IMR-90 (cell line): ENCODE data around the gene PCNX4. TPM values are rescaled to one million over a fixed set of nuclear protein-coding genes. Genes with fewer than 3 reads are reported as not detected.

Experiments used
- ATAC-seq: fragments of 200-7000 bp; cut with Tn5 transposase; 2 replicates; pipeline ENCODE4 v1.9.1; 2020; ENCODE audit warnings: low read depth, mild to moderate bottlenecking, moderate library complexity
- BruUV-seq: library from RNA; stranded (reverse); fragments of 400-500 nt; replicated peaks from 2 replicates; lab custom pipeline; 2021; lab: Mats Ljungman, UMichigan
- CTCF ChIA-PET: fragments of 300-600 bp; formaldehyde crosslinking; extraction: SDS; loops from one replicate; lab custom pipeline; 2021; ENCODE audit warnings: antibody characterized with exemption; lab: Yijun Ruan, JAX
- POLR2A ChIA-PET: fragments of 300-600 bp; sonication (Branson Sonifier 250); formaldehyde crosslinking; loops from one replicate; lab custom pipeline; 2022; ENCODE audit warnings: antibody characterized with exemption; ENCODE audit not compliant: unreplicated experiment; lab: Charles Lee
- DNase-seq: peaks from one replicate; pipeline ENCODE4 v3.0.0; 2013
- H2AFZ ChIP-seq: replicated peaks from 2 replicates; pipeline ENCODE3; 2013; ENCODE audit warnings: low read length, mild to moderate bottlenecking; ENCODE audit not compliant: poor library complexity
- H2AK5ac ChIP-seq: 2 replicates; pipeline ENCODE4 v1.6.1; 2013; ENCODE audit warnings: low read depth, low read length, inconsistent platforms
- H2AK9ac ChIP-seq: replicated peaks from 2 replicates; pipeline ENCODE3; 2013; ENCODE audit warnings: mild to moderate bottlenecking, low read depth, low read length, moderate library complexity; ENCODE audit not compliant: poor library complexity
- H2BK120ac ChIP-seq: 2 replicates; pipeline ENCODE4 v1.6.1; 2013; ENCODE audit warnings: low read depth, low read length, inconsistent platforms
- H2BK15ac ChIP-seq: 3 replicates; pipeline ENCODE4 v1.6.1; 2013; ENCODE audit warnings: low read depth, low read length, inconsistent platforms
- H2BK20ac ChIP-seq: 2 replicates; pipeline ENCODE4 v1.6.1; 2013; ENCODE audit warnings: low read depth, mild to moderate bottlenecking, inconsistent platforms, low read length, moderate library complexity
- H2BK5ac ChIP-seq: 2 replicates; pipeline ENCODE4 v1.6.1; 2013; ENCODE audit warnings: mild to moderate bottlenecking, low read depth, low read length, inconsistent platforms; ENCODE audit not compliant: poor library complexity, severe bottlenecking
- H3K14ac ChIP-seq: replicated peaks from 2 replicates; pipeline ENCODE4 v1.6.1; 2013; ENCODE audit warnings: low read depth, low read length, inconsistent platforms
- H3K18ac ChIP-seq: 2 replicates; pipeline ENCODE4 v1.6.1; 2013; ENCODE audit warnings: low read depth, low read length, control low read depth
- H3K23ac ChIP-seq: 2 replicates; pipeline ENCODE4 v1.6.1; 2013; ENCODE audit warnings: low read depth, low read length, inconsistent platforms
- H3K27ac ChIP-seq: 2 replicates; pipeline ENCODE4 v1.5.1; 2013; ENCODE audit warnings: mild to moderate bottlenecking, control low read depth, low read length; ENCODE audit not compliant: insufficient read depth
- H3K27me3 ChIP-seq: 2 replicates; pipeline ENCODE4 v1.6.1; 2013; ENCODE audit warnings: low read length; ENCODE audit not compliant: control insufficient read depth, insufficient read depth
- H3K36me3 ChIP-seq: 2 replicates; pipeline ENCODE4 v1.6.1; 2013; ENCODE audit warnings: low read length, mixed read lengths; ENCODE audit not compliant: control insufficient read depth, insufficient read depth
- H3K4ac ChIP-seq: 2 replicates; pipeline ENCODE4 v1.6.1; 2013; ENCODE audit warnings: low read depth, low read length, inconsistent platforms
- H3K4me1 ChIP-seq: 2 replicates; pipeline ENCODE4 v1.6.1; 2013; ENCODE audit warnings: low read length, mixed read lengths; ENCODE audit not compliant: control insufficient read depth, insufficient read depth
- H3K4me2 ChIP-seq: 2 replicates; pipeline ENCODE4 v1.6.1; 2013; ENCODE audit warnings: low read depth, mild to moderate bottlenecking, control low read depth, low read length, moderate library complexity
- H3K4me3 ChIP-seq: 2 replicates; pipeline ENCODE4 v1.5.1; 2013; ENCODE audit warnings: low read depth, mild to moderate bottlenecking, control low read depth, low read length, moderate library complexity; ENCODE audit not compliant: insufficient read depth
- H3K56ac ChIP-seq: 2 replicates; pipeline ENCODE4 v1.6.1; 2013; ENCODE audit warnings: low read length, inconsistent platforms; ENCODE audit not compliant: insufficient read depth; ENCODE audit errors: extremely low read depth
- H3K79me1 ChIP-seq, 2 experiments: 2 replicates each; pipeline ENCODE4 v1.6.1; 2013; ENCODE audit warnings: low read length in 2 of 2, inconsistent platforms in 1 of 2, low read depth in 1 of 2
- H3K9ac ChIP-seq: 2 replicates; pipeline ENCODE4 v1.6.1; 2013; ENCODE audit warnings: low read depth, low read length, control low read depth
- H3K9me1 ChIP-seq: 2 replicates; pipeline ENCODE4 v1.6.1; 2013; ENCODE audit warnings: low read length, inconsistent platforms; ENCODE audit not compliant: insufficient read depth
- H3K9me3 ChIP-seq: 2 replicates; pipeline ENCODE4 v1.6.1; 2013; ENCODE audit warnings: low read length; ENCODE audit not compliant: control insufficient read depth, insufficient read depth
- H4K20me1 ChIP-seq: 2 replicates; pipeline ENCODE4 v1.6.1; 2013; ENCODE audit warnings: low read length, inconsistent platforms; ENCODE audit not compliant: insufficient read depth
- H4K5ac ChIP-seq: 2 replicates; pipeline ENCODE4 v1.6.1; 2013; ENCODE audit warnings: mild to moderate bottlenecking, low read depth, low read length, control low read depth
- H4K8ac ChIP-seq, 2 experiments: 2 replicates each; pipeline ENCODE4 v1.6.1; 2013; ENCODE audit warnings: low read depth in 2 of 2, low read length in 2 of 2, control low read depth in 1 of 2, inconsistent platforms in 1 of 2
- H4K91ac ChIP-seq: 2 replicates; pipeline ENCODE4 v1.6.1; 2013; ENCODE audit warnings: low read depth, low read length, inconsistent platforms; ENCODE audit not compliant: insufficient read depth
- CHD1 ChIP-seq: IDR thresholded peaks from 2 replicates; pipeline ENCODE4 v1.6.1; 2012; ENCODE audit warnings: low read depth, low read length, improper control_type of control experiment
- CTCF ChIP-seq: conservative IDR thresholded peaks from 2 replicates; pipeline ENCODE4 v1.5.1; 2012; ENCODE audit warnings: mild to moderate bottlenecking, low read depth, low read length, improper control_type of control experiment
- RCOR1 ChIP-seq: IDR thresholded peaks from 2 replicates; pipeline ENCODE4 v1.6.1; 2012; ENCODE audit warnings: mild to moderate bottlenecking, low read length, improper control_type of control experiment; ENCODE audit not compliant: insufficient replicate concordance
- SMC3 ChIP-seq: fragments of 150-350 bp; IDR thresholded peaks from 2 replicates; pipeline ENCODE4 v1.6.1; 2016; ENCODE audit warnings: low read depth, mild to moderate bottlenecking, antibody characterized with exemption, low read length, moderate library complexity
- WGBS, 2 experiments: methylation state at CpG; one replicate each; pipeline versions ENCODE4 v1.1.5 to v1.1.7; 2013; ENCODE audit warnings: missing lambda C conversion rate in 2 of 2; ENCODE audit not compliant: insufficient read length in 1 of 2; ENCODE audit errors: extremely low coverage in 2 of 2; 5-methylcytosine and 5-hydroxymethylcytosine counted together
- dilution Hi-C: fragments of 300-500 bp; cut with HindIII; formaldehyde crosslinking; loops from one replicate; pipeline ENCODE4 v1.14.3; 2018; ENCODE audit warnings: low sequenced_read_pairs; ENCODE audit not compliant: unreplicated experiment
- in situ Hi-C: fragments of 300-500 bp; cut with MboI; formaldehyde crosslinking; loops from 3 replicates; pipeline ENCODE4 v1.14.3; 2019; ENCODE audit warnings: low sequenced_read_pairs, inconsistent platforms, mixed read lengths
- intact Hi-C: fragments of 100-400 bp; cut with micrococcal nuclease; formaldehyde crosslinking; loops from 2 replicates; pipeline ENCODE4 v1.10.0; 2022
- polyA plus RNA-seq, 3 experiments: library from polyadenylated mRNA; depleted of rRNA; stranded (reverse); fragments of >200 nt; gene quantifications; 2 replicates each; pipeline ENCODE4 v1.2.3, GENCODE V29; 2012; ENCODE audit warnings: low replicate concordance in 1 of 3
- total RNA-seq: library from RNA; depleted of rRNA; stranded (reverse); fragments of >200 nt; gene quantifications from 2 replicates; pipeline ENCODE4 v1.2.3, GENCODE V29; 2012

Gene PCNX4
- total and polyA plus RNA-seq, 2 of the 4 experiments (the other 2 are of a cell fraction) = 55.4 to 128 TPM

GRCh38 chr14:60170948-60171347 lies 79.2 kb downstream of the PCNX4 start:
- WGBS, 2 experiments = no CpG with 5 or more reads among the region's 4 CpGs
- in situ Hi-C loops = no loop called here
- CTCF ChIA-PET = interaction anchor here (0.5 kb wide), 1 partner anchor 15 kb away, joined by 4 read pairs; no protein-coding TSS in a partner anchor

More at GRCh38 chr14:60170948-60171347, 79.2 kb downstream of the PCNX4 start:
- Histone ChIP-seq H2BK20ac (no peak overlapping the region), H2BK15ac (no peak overlapping the region), H3K4ac (no peak overlapping the region), H4K20me1 (no peaks in the 10 kb centered on the region), H3K14ac (no peak overlapping the region), H3K23ac (no peak overlapping the region), H2AK9ac (no peak overlapping the region), H2AK5ac (no peak overlapping the region), H3K56ac (no peak overlapping the region), H3K4me2 (no peak overlapping the region), H4K5ac (no peak overlapping the region), H3K4me1 (no peaks in the 10 kb centered on the region), H2AFZ (no peak overlapping the region), H2BK5ac (no peak overlapping the region), H3K9me3 (no peaks in the 10 kb centered on the region), H4K91ac (no peak overlapping the region), H3K18ac (no peak overlapping the region), H3K79me1 (no peaks in the 10 kb centered on the region), H3K9me1 (no peaks in the 10 kb centered on the region), H4K8ac (no peak overlapping the region), H2BK120ac (no peak overlapping the region), H3K27ac (no peak overlapping the region), H3K36me3 (no peaks in the 10 kb centered on the region), H3K4me3 (no peak overlapping the region), H3K9ac (no peak overlapping the region), H3K27me3 (0 out of 2 replicates have a peak, but pooled peaks cover 2% of the 10 kb centered on the region)
- TF ChIP-seq RCOR1 (no peak), SMC3 (no peak), CHD1 (no peak), CTCF (no peak)
- POLR2A ChIA-PET = no interaction called here
- no TSS peak for BruUV-seq
- DNase-seq = no peak
- ATAC-seq = no peak
- intact Hi-C loops = no loop called here
- dilution Hi-C loops = no loop called here
